Activated CD8-positive, alpha-beta T cell treated with anti-CD3 and anti-CD28 coated beads for 36 hours (primary cell): ENCODE measurements around the gene PRM2. TPM values are rescaled to one million over a fixed set of nuclear protein-coding genes. Genes with fewer than 3 reads are reported as not detected.

Experiments used
- ATAC-seq: fragments of 200-7000 bp; cut with Tn5 transposase; one replicate; pipeline ENCODE4 v1.10.0; 2021; ENCODE audit warnings: mild to moderate bottlenecking, moderate library complexity
- CTCF ChIA-PET: fragments of 350-600 bp; sonication (Branson Sonifier 250); formaldehyde crosslinking; loops from one replicate; lab custom pipeline; 2021; ENCODE audit warnings: antibody characterized with exemption; lab: Charles Lee
- POLR2A ChIA-PET: fragments of 350-600 bp; sonication (Branson Sonifier 250); formaldehyde crosslinking; loops from one replicate; lab custom pipeline; 2021; ENCODE audit warnings: antibody characterized with exemption; lab: Charles Lee
- DNase-seq: peaks from one replicate; pipeline ENCODE4 v3.0.0-alpha.2; 2020
- H3K27ac Mint-ChIP-seq: one replicate; pipeline ENCODE4 v1.8.0; 2021; ENCODE audit warnings: mild to moderate bottlenecking, mixed read lengths
- H3K27me3 Mint-ChIP-seq: one replicate; pipeline ENCODE4 v1.8.0; 2021; ENCODE audit warnings: mixed read lengths
- H3K36me3 Mint-ChIP-seq: one replicate; pipeline ENCODE4 v1.8.0; 2021; ENCODE audit warnings: low read depth, mixed read lengths
- H3K4me1 Mint-ChIP-seq: one replicate; pipeline ENCODE4 v1.8.0; 2021; ENCODE audit warnings: low read depth, mixed read lengths
- H3K4me3 Mint-ChIP-seq: one replicate; pipeline ENCODE4 v1.8.0; 2021; ENCODE audit warnings: mild to moderate bottlenecking, moderate library complexity, mixed read lengths
- H3K9me3 Mint-ChIP-seq: one replicate; pipeline ENCODE4 v1.8.0; 2021; ENCODE audit warnings: mixed read lengths
- CTCF ChIP-seq: fragments of 200-600 bp; IDR thresholded peaks from one replicate; pipeline ENCODE4 v1.8.0; 2022; ENCODE audit warnings: antibody characterized with exemption, mild to moderate bottlenecking
- intact Hi-C: fragments of 100-400 bp; cut with micrococcal nuclease; formaldehyde crosslinking; loops from one replicate; pipeline ENCODE4 v1.10.0; 2022
- microRNA-seq: library from miRNA; unstranded; fragments of <30 nt; microRNA quantifications from one replicate; pipeline ENCODE4 v1.2.0, GENCODE V29; 2022; ENCODE audit warnings: borderline microRNAs expressed, borderline replicate concordance
- total RNA-seq, 2 experiments: library from RNA; stranded (reverse); gene quantifications; one replicate each; pipeline ENCODE4 v1.2.3, GENCODE V29; 2021

Gene PRM2
- total RNA-seq, 2 experiments from 2014 or later: not detected

- no peaks in the 10 kb centered on the region for H3K36me3 Mint-ChIP-seq
- CTCF ChIA-PET: interaction anchor here (0.9 to 1.0 kb wide), 2 partner anchors 14 to 24 kb away, joined by 4 to 5 read pairs; partner anchors contain the start of gene SOCS1
Measured at GRCh38 chr16:11231367-11231970, 44.8 kb downstream of the PRM2 start.

GRCh38 chr16:11229906-11230305 lies 46.4 kb downstream of the PRM2 start:
- no peaks in the 10 kb centered on the region for H3K36me3 Mint-ChIP-seq
- H3K27me3 Mint-ChIP-seq: no peaks in the 10 kb centered on the region
- ChIA-PET POLR2A (interaction anchor here (1.7 to 2.9 kb wide), 2 partner anchors 22 to 25 kb away, joined by 11 to 24 read pairs; partner anchors contain the start of gene SOCS1), CTCF (no interaction called here)
- ATAC-seq: no peak
- H3K4me3 Mint-ChIP-seq: no peak overlapping the region
- H3K9me3 Mint-ChIP-seq: no peaks in the 10 kb centered on the region
- no peak for TF ChIP-seq CTCF
- no peak for DNase-seq
- peaks cover 74% of the 10 kb centered on the region for H3K4me1 Mint-ChIP-seq
- intact Hi-C loops: no loop called here
- peak overlapping the region; percentile 76 for H3K27ac Mint-ChIP-seq

More at GRCh38 chr16:11231367-11231970, 44.8 kb downstream of the PRM2 start:
- no peaks in the 10 kb centered on the region for H3K9me3 Mint-ChIP-seq
- no peak for TF ChIP-seq CTCF
- H3K4me1 Mint-ChIP-seq: peaks cover 69% of the 10 kb centered on the region
- peak overlapping the region; percentile 17 for H3K4me3 Mint-ChIP-seq
- H3K27me3 Mint-ChIP-seq: no peaks in the 10 kb centered on the region
- ATAC-seq (no peak), DNase-seq (no peak)
- intact Hi-C loops: no loop called here
- H3K27ac Mint-ChIP-seq: peak overlapping the region; percentile 98
- POLR2A ChIA-PET: interaction anchor here (0.5 to 2.9 kb wide), 3 partner anchors 20 to 137 kb away, joined by 3 to 24 read pairs (median 3); partner anchors contain the start of gene SOCS1

GRCh38 chr16:11229432-11229831 lies 46.8 kb downstream of the PRM2 start:
- ATAC-seq: no peak
- CTCF ChIA-PET: interaction anchor here (1.0 kb wide), 1 partner anchor 26 kb away, joined by 3 read pairs; no protein-coding TSS in a partner anchor
- Mint-ChIP-seq H3K27ac (peak overlapping the region; percentile 76), H3K9me3 (no peaks in the 10 kb centered on the region), H3K36me3 (no peaks in the 10 kb centered on the region), H3K4me1 (peaks cover 75% of the 10 kb centered on the region), H3K27me3 (no peaks in the 10 kb centered on the region), H3K4me3 (no peak overlapping the region)
- TF ChIP-seq CTCF: no peak
- DNase-seq: no peak
- intact Hi-C loops: no loop called here
- POLR2A ChIA-PET: interaction anchor here (1.7 to 2.9 kb wide), 2 partner anchors 22 to 25 kb away, joined by 11 to 24 read pairs; partner anchors contain the start of gene SOCS1

GRCh38 chr16:11225677-11226549 lies 50.4 kb downstream of the PRM2 start:
- H3K4me1 Mint-ChIP-seq: peaks cover 61% of the 10 kb centered on the region
- DNase-seq (peak; percentile 47), ATAC-seq (no peak)
- peak overlapping the region; percentile 63 for H3K4me3 Mint-ChIP-seq
- POLR2A ChIA-PET: interaction anchor here (0.7 to 6.3 kb wide), 15 partner anchors 9 to 260 kb away, joined by 3 to 146 read pairs (median 6); partner anchors contain the start of gene SOCS1
- CTCF ChIA-PET: interaction anchor here (0.9 to 3.5 kb wide), 13 partner anchors 7 to 262 kb away, joined by 3 to 21 read pairs (median 5); partner anchors contain the start of gene SOCS1
- no peaks in the 10 kb centered on the region for H3K27me3 Mint-ChIP-seq
- no peak for TF ChIP-seq CTCF
- H3K9me3 Mint-ChIP-seq: no peaks in the 10 kb centered on the region
- peak overlapping the region; percentile 98 for H3K27ac Mint-ChIP-seq
- no peaks in the 10 kb centered on the region for H3K36me3 Mint-ChIP-seq
- intact Hi-C loops: loop anchor here (1.0 to 2.0 kb wide), 2 partner anchors 7 to 65 kb away; no protein-coding TSS in a partner anchor

Small RNA genes within 50 kb of the gene (microRNA-seq; reads per million reads assigned to microRNA genes)
- not detected for gene MIR548H2

Other genes with a start within 250 kb of the PRM2 start
- 10 to 100 TPM; 75.7 to 75.8 TPM for gene SOCS1, start 20.3 kb downstream of the PRM2 start, total RNA-seq
- not detected for gene TNP2, start 7.2 kb downstream of the PRM2 start, total RNA-seq
- gene PRM3, start 2.9 kb downstream of the PRM2 start, total RNA-seq: not detected
- gene PRM1, start 4.8 kb upstream of the PRM2 start, total RNA-seq: not detected
- gene RMI2, start 69.0 kb upstream of the PRM2 start, total RNA-seq: 10 to 100 TPM; 53.1 to 57.7 TPM